T-helper 2 cell (primary cell): ENCODE data around the gene SF3A2.

Source experiments
- DNase-seq, 5 experiments: peaks; one replicate each; pipeline versions ENCODE4 v3.0.0 to v3.0.0-alpha.2; 2012 to 2022

Gene SF3A2

DNA sequence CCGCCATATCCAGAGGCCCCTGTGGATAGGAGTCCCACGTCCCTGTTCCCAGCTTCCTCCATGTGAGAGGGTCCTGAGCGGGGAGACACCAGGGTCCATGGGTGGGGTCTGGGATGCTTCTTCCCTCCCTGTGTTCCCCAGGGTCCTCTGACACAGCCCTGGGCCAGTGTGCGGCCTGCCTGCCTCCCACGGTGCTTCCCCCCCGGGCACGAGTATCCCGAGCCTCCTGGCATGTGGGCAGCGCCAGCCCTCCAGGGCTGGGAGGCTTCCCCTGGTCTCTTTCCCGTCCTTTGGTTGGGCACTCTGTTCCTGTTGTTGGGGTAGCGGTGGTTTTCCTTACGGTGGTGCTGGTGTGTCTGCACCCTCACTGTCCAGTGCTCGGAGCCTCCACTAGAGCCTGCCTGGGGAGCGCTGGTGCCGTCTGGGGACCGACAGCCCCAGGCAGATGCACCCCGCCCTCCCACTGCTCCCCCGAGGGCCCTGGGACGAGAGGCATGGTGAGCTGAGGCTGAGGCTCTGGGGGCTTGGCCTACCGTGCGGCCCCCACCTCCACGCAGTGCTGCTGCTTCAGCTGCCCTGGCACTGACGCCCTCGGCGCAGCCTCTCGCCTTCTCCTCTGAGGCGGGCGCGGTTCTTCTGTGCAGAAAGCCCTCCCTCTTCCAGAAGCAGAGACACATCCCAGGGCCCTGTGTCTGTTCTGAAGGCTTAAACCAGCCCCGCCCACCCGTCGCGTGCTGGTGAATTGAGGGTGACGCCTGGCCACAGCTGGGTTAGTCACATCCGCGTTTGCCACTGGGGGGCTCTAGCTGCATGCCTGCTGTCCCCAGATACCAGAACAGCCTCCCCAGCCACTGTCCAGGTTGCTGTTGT lies 28.4 kb upstream of the SF3A2 start:
- DNase-seq, result peak in 1 of 5 experiments; percentile 35

DNA sequence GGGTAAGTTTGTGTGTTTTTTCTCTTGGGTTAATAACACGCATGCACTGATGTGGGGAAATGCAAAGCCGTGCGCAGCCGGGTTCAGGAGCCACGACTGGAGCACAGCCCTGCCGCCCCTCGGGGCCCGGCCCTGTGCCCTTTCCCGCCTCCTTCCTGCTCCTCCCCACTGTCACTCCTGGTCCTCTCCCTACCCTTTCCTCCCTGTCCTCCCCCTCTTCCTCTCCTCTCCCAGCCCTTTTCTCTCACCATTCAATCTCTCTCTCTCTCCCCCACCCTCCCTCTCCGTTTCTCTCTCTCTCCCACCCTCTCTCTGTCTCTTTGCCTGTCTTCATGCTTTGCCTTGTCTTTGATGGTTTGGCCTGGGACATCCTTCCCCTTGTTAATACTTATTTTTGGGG lies 27.6 kb upstream of the SF3A2 start:
- DNase-seq, result no peak

DNA sequence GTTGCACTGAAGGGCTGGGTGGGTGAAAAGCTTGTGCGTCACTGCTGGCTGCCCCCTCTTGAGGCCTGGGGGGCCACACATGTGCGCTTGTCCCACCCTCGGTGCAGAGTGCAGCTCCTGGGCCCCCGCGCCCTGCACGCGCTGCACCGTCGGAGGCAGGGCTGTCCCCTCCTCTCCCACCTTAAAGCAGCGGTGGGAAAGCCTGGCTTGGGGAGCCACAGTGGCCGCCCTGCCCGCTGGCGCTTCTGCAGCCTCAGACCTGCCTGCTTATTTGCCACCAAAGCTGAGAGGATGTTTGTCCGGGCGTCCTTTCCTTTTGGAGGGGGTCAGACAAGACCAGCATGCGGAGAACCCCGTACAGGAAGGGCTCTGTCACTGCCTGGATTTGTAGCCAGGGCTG lies 27.2 kb upstream of the SF3A2 start:
- DNase-seq, result no peak

DNA sequence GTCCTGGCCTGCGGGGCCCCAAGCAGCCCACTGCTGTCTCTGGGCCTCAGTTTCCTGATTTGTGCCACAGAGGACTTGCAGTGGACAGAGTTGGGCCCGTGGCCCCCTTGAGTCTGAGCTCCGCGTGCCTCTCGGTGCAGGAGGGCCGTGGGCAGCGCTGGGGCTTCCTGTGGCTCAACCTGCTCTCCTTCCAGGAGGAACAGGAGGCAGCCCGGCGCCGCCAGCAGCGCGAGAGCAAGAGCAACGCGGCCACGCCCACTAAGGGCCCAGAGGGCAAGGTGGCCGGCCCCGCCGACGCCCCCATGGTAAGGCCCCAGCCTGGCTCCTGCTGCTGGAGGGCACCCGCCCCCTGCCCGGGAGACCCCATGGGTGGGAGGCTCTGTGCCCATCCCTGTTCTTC lies 26.4 kb upstream of the SF3A2 start:
- no peak for DNase-seq

DNA sequence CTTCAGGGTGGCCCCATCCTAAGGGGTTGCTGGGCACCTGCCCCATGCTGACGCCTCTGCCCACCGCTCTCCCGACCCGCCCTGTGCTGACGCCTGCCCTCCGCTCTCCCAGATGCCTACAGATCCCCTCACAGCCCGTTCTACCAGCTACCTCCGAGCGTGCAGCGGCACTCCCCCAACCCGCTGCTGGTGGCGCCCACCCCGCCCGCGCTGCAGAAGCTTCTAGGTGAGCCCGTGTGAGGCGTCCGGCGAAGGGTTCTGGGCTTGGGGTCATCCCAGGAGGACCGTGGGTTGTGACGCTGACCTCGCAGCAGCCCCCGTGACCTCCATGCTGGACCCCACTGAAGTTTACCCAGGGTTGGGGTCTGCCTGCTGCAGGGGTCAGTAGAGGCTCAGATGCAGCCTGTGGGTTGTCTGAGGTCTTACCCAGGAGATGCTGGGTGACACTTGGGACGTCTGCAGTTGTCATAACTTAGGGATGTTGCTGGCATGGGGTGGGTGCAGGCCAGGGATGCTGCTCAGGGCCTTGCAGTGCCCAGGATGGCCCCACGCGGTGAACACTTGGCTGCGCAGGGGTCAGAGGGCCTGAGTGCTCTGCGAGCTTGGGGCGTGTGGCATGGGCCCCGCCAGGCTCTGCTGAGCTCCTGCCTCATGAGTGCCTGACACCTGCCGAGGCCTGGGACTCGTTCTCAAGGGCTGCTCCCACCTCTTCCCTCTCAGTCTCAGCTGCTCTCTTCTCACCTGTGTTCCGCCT lies 25.5 kb upstream of the SF3A2 start:
- DNase-seq, result no peak

DNA sequence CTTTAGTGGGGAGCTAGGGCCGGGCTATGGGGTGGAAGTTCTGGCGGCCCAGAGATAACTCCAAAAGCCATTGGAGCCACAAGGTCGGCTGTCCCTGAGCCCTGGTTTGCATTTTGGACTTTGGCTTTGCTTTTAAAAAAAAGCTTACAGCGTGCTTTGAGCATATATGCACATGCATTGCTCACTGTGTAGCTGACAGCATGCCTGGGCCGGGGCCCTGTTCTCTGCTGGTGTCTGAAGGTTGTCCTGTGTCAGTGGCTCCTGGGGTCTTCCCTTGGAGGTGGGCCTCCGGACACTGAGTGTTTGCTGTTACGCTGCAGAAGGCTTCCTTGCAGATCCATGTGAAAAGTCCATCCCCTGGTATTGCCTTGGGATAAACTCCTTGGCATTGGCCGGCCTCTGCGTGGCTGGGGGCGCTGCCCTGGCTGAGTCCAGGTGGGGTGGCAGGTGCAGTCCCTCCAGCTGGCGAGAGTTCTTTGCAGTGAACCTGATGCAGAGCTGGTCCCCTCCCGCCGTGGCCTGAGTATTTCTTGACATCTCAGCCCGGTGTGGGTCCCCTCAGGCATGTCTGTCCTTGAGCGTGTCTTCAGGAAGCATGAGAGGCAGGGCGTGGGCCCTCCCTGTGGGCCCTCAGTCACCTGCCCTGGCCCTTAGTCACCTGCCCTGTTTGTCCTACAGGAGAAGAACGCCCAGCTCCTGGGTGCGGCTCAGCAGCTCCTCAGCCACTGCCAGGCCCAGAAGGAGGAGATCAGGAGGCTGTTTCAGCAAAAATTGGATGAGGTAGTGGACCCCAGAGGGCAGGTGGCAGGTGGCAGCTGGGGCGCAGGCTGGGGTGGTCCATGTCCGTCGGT lies 23.5 kb upstream of the SF3A2 start:
- no peak for DNase-seq

DNA sequence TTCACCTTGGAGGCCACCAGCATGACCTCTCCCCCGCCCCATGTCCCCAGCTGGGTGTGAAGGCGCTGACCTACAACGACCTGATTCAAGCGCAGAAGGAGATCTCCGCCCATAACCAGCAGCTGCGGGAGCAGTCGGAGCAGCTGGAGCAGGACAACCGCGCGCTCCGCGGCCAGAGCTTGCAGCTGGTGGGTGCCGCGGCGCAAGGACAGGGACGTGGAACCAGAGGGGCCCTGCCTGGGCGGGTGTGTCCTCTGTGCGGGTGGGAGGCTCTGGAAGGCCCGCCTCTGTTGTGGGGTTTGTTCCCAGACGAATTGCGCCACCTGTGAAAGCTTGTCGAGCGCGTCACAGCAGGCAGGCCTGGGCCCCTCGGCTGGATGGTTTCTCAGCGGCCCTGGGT lies 22.8 kb upstream of the SF3A2 start:
- no peak for DNase-seq

DNA sequence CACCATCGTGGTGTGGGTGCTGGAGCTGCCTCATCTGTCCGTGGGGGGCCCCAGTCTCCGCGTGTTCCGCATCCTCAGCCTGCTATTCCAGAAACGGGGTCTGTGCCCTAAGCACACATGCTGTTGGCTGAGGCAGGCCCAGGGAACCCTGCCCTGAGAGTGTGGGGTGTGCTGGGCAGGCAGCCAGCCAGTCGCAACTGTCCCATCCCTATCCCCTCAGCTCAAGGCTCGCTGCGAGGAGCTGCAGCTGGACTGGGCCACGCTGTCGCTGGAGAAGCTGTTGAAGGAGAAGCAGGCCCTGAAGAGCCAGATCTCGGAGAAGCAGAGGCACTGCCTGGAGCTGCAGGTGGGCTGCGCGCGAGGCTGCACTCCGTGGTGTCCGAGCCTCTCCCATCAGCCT lies 22.4 kb upstream of the SF3A2 start:
- no peak for DNase-seq

DNA sequence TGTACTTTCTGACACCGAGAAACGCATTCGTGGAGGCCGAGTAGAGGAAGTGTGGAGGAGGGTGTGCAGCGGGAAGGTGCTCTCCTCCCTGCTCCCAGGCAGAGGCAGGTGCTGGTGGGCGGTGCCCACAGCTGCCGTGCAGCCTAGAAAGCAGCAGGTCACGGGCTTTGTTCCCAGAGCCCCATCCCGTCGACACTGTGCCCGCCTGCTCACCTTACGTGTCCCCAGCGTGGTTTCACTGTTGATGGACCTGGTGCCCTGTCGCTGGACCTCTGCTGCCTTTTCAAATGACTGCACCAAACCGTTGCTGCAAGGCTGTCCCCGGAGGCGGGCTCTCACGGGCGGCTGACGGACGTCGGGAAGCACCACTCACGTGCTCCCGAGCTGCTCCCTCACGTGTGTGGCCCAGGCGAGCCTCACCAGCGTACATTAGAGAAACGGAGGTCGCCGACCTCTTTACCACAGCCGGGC lies 21.3 kb upstream of the SF3A2 start:
- DNase-seq, result peak in 2 of 5 experiments; percentile 22 to 26

DNA sequence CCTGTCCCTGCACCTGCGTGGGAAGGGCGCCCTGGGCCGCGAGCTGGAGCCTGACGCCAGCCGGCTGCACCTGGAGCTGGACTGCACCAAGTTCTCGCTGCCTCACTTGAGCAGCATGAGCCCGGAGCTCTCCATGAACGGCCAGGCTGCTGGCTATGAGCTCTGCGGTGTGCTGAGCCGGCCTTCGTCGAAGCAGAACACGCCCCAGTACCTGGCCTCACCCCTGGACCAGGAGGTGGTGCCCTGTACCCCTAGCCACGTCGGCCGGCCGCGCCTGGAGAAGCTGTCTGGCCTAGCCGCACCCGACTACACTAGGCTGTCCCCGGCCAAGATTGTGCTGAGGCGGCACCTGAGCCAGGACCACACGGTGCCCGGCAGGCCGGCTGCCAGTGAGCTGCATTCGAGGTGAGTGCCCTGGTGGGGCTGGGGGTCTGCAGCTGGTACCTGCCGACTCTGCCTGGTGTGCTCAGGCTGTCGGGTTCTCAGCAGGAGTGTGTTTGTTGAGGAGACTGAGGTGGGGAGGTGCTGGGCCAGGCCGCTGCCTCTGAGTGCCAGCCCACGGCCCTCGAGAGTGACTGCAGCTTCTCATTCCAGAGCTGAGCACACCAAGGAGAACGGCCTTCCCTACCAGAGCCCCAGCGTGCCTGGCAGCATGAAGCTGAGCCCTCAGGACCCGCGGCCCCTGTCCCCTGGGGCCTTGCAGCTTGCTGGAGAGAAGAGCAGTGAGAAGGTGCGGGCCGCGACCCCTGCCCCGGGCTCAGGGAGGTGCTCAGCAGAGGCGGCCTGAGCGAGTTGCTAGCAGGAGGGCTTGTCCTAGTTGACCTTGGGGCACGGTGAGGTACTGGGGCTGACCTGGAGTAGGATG lies 20.0 kb upstream of the SF3A2 start:
- no peak for DNase-seq

DNA sequence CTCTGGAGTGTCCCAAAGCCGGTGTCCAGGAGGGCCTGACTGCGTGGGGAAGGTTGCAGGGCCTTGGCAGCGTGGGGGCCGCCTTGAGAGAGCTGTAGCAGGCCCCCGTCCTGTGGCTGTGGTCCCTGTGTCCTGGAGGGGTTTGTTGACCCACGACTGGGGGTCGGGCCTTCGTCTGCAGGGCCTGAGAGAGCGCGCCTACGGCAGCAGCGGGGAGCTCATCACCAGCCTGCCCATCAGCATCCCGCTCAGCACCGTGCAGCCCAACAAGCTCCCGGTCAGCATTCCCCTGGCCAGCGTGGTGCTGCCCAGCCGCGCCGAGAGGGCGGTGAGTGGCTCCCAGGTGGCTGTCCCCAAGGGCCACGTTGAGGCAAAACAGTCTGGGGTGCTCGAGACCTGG lies 19.0 kb upstream of the SF3A2 start:
- DNase-seq, result no peak

DNA sequence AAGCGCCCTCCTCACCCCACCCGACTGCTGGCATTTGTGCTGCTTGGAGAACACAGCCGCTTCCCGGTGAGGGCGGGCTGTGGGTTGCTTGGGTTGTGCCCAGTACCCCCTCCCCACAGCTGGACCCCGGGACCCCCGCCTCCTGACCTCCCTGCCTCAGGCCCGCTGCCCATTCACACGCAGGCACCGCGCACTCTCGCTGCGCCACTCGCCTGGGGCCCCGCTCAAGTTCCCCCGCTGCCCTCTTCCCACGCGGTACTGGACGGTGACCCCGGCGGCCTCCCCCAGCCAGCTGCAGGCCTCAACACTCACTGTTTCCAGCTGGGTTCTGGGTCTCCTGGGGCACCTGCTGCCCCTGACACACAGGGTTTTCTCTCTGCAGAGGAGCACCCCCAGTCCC lies 16.9 kb upstream of the SF3A2 start:
- no peak for DNase-seq

DNA sequence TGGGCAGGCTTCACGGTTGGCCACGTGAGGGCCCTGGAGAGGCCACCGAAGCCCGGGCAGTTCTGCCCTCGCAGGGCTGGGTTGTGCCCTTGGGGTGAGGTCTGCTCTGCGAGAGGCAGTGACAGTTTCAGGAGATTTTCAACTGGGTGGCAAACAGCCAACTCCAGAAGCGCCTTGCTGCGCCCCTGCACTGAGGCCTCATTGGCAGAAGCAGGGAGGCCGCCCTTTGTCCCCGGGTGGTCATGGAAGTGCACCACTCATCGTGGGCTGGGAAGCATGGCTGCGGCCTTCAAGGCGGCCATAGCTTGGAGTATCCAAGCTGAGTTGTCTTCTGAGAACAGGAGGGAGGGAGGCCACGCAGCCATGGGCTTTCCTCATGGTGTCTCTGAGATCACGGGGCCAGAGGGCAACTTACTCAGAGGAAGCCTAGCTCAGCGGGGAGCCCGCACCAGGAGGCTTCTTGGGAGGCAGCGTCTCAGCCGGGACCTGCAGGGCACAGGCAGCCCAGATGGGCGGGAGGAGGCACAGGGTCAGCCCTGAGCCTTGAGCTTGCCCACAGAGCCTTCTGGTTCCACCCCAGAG lies 15.3 kb upstream of the SF3A2 start:
- no peak for DNase-seq

DNA sequence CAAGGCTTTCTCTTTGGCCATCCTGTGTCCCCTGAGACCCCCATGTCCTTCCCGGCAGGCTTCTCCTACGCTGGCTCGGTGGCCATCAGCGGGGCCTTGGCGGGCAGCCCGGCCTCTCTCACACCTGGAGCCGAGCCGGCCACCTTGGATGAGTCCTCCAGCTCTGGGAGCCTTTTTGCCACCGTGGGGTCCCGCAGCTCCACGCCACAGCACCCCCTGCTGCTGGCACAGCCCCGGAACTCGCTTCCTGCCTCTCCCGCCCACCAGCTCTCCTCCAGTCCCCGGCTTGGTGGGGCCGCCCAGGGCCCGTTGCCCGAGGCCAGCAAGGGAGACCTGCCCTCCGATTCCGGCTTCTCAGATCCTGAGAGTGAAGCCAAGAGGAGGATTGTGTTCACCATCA lies 14.7 kb upstream of the SF3A2 start:
- no peak for DNase-seq

DNA sequence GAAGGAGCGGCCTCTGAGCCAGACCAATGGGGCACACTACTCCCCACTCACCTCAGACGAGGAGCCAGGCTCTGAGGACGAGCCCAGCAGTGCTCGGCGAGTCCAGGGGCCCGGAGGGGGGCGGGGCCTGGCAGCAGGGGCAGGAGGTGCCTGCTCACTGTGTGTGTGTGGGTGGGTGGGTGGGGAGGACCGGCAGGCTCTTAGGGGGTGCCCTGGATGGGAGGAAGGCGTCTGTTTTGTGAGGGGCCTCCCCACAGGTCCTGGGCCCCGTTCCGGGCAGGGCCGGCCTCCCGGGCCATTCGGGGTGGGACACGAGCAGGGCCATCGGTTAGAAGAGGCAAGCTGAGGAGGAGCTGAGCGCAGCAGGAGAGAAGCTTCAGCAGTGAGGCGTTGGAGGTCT lies 13.2 kb upstream of the SF3A2 start:
- no peak for DNase-seq

DNA sequence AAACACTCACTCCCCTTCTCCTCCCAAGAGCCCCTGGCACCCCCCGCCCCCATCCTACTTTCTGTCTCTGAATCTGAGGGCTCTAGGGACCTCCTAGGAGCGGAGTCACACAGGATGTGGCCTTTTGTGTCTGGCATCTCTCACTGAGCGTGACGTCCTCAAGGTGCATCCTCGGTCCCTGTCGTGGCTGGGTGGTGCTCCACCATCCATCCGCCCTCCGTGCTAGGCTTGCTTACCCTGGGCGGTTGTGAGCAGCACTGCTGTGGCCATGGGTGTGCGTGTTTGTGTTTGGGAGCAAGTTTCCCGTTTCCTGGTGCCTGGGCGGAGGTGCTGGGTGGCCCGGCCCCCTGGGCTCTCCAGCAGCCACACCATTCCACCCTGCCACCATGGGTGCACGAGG lies 12.7 kb upstream of the SF3A2 start:
- DNase-seq, result peak in 2 of 5 experiments; percentile 13 to 68

DNA sequence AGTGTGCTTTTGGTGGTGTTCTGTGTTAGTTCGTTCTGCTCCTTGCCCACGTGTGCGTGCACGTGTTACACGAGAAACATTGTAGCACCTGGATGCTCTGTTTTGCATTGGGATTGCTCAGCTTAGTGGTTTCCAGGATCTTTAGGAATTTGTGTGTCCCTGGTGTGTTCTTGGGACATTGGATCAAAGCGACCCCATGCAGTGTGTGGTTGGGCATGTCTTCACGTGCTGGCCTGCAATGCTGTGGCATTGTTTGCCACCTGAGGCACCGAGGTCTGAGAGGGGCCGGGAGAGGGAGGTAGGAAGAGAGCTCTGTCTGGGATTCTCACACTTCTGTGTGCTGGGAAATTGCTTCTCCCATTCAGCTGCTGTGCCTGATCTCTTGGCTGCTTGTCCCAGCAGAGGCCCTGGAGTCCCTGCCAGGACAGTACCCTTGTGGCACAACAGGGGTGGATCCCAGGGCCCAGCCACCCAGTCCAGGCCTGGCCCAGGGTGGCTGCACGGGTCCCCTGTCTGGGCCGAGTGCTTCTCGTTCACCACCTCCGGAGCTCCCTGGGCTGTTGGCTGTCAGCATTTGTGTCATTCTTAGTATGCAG lies 11.8 kb upstream of the SF3A2 start:
- no peak for DNase-seq

DNA sequence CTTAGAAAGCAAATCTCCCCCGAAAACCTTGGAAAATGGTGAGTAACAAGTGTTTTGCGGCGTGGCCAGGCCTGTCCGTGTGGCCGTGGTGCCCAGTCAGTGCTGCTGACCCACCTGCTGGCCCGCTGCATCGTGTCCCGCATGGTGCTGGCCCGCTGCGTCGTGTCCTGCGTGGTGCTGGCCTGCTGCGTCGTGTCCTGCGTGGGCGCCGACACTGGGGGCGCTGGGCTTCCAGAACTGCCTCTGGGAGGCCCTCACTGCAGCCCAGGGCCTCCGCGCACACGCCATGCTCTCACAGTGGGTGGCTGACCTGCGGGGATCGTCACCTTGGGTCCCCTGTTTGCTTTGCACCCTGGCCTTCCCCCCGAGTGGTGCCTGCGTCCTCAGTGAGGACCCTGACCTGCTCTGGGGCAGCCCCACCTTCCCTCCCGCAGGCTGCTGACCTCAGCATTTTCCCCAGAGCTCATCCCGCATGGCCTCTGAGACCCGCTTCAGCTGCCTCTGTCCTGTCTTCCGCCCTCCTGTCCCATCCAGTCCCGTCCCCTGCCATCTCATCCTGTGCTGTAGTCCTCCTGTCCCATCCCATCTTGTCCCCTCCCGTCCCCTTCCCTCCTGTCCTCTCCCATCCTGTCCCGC lies 11.1 kb upstream of the SF3A2 start:
- no peak for DNase-seq

DNA sequence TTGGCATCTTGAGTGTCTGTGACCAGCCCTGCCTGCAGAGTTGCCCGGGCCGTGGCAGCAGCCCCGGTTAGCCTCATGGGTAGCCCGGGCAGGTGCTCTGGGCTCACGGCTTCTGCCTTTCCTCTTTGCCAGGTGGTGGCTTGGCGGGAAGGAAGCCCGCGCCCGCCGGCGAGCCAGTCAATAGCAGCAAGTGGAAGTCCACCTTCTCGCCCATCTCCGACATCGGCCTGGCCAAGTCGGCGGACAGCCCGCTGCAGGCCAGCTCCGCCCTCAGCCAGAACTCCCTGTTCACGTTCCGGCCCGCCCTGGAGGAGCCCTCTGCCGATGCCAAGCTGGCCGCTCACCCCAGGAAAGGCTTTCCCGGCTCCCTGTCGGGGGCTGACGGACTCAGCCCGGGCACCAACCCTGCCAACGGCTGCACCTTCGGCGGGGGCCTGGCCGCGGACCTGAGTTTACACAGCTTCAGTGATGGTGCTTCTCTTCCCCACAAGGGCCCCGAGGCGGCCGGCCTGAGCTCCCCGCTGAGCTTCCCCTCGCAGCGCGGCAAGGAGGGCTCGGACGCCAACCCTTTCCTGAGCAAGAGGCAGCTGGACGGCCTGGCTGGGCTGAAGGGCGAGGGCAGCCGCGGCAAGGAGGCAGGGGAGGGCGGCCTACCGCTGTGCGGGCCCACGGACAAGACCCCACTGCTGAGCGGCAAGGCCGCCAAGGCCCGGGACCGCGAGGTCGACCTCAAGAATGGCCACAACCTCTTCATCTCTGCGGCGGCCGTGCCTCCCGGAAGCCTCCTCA lies 10.4 kb upstream of the SF3A2 start:
- no peak for DNase-seq

DNA sequence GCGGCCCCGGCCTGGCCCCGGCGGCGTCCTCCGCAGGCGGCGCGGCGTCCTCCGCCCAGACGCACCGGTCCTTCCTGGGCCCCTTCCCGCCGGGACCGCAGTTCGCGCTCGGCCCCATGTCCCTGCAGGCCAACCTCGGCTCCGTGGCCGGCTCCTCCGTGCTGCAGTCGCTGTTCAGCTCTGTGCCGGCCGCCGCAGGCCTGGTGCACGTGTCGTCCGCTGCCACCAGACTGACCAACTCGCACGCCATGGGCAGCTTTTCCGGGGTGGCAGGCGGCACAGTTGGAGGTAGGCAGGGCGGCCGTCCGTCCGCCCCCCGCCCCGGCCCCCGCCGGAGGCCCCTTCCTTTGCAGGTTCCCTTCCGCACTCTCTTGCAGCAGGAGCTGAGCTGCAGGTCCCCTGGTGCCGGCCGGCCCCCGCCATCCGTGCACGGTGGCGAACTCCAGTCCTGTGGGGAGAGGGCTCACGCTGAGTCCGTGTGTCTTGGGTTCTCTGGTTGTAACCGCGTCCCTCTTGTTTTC lies 9.7 kb upstream of the SF3A2 start:
- DNase-seq, result no peak
